OCI-LY1 (cell line): ENCODE results near the gene CA5A.

ENCODE experiments used
- H2AFZ ChIP-seq: fragments of 200-600 bp; sonication (generic), shearing (Covaris generic); 2 replicates; pipeline ENCODE4 v1.6.0; 2014; ENCODE audit warnings: antibody characterized with exemption, mild to moderate bottlenecking, low read length
- H3F3A ChIP-seq: fragments of 200-600 bp; sonication (generic), shearing (Covaris generic); 2 replicates; pipeline ENCODE4 v1.6.0; 2014; ENCODE audit warnings: mild to moderate bottlenecking, antibody characterized with exemption, low read length, moderate library complexity; ENCODE audit not compliant: insufficient read depth
- H3K27ac ChIP-seq: fragments of 200-600 bp; sonication (generic); 2 replicates; pipeline ENCODE4 v1.5.1; 2014; ENCODE audit warnings: low read length, mixed run types, mild to moderate bottlenecking, low read depth; ENCODE audit not compliant: poor library complexity, severe bottlenecking
- H3K27me3 ChIP-seq: fragments of 200-600 bp; sonication (generic); 2 replicates; pipeline ENCODE4 v1.6.0; 2014; ENCODE audit warnings: antibody characterized with exemption, mild to moderate bottlenecking, low read length, moderate library complexity; ENCODE audit not compliant: insufficient read depth
- H3K36me3 ChIP-seq: fragments of 200-600 bp; sonication (generic); 2 replicates; pipeline ENCODE4 v1.6.1; 2014; ENCODE audit warnings: mild to moderate bottlenecking, antibody characterized with exemption, low read length, moderate library complexity, mixed read lengths; ENCODE audit not compliant: insufficient read depth
- H3K4me1 ChIP-seq: fragments of 200-600 bp; sonication (generic); 2 replicates; pipeline ENCODE4 v1.5.1; 2014; ENCODE audit warnings: mild to moderate bottlenecking, low read length, moderate library complexity; ENCODE audit not compliant: insufficient read depth, severe bottlenecking
- H3K4me2 ChIP-seq: fragments of 200-600 bp; sonication (generic), shearing (Covaris generic); 2 replicates; pipeline ENCODE4 v1.6.1; 2014; ENCODE audit warnings: low read length
- H3K4me3 ChIP-seq: fragments of 200-600 bp; sonication (generic); 2 replicates; pipeline ENCODE4 v1.5.1; 2014; ENCODE audit warnings: low read length, low read depth, mild to moderate bottlenecking, mixed read lengths; ENCODE audit not compliant: poor library complexity, severe bottlenecking
- H3K79me2 ChIP-seq: fragments of 200-600 bp; shearing (Covaris generic); 2 replicates; pipeline ENCODE4 v1.6.1; 2016; ENCODE audit warnings: mixed run types, low read length, mixed read lengths; ENCODE audit not compliant: insufficient read depth
- H3K9ac ChIP-seq: fragments of 200-600 bp; sonication (generic), shearing (Covaris generic); 2 replicates; pipeline ENCODE4 v1.6.1; 2014; ENCODE audit warnings: mild to moderate bottlenecking, low read length, mixed read lengths
- H3K9me2 ChIP-seq: fragments of 200-600 bp; sonication (generic), shearing (Covaris generic); 2 replicates; pipeline ENCODE4 v1.6.1; 2014; ENCODE audit warnings: low read depth, mild to moderate bottlenecking, low read length, mixed read lengths
- H3K9me3 ChIP-seq: fragments of 200-600 bp; shearing (Covaris generic); 2 replicates; pipeline ENCODE4 v1.6.1; 2014; ENCODE audit warnings: low read length, mixed read lengths
- H4K20me1 ChIP-seq: fragments of 200-600 bp; sonication (generic), shearing (Covaris generic); 2 replicates; pipeline ENCODE4 v1.6.0; 2016; ENCODE audit warnings: mild to moderate bottlenecking, low read length; ENCODE audit not compliant: insufficient read depth
- EZH2 ChIP-seq: fragments of 200-600 bp; sonication (generic), shearing (Covaris generic); IDR thresholded peaks from 2 replicates; pipeline ENCODE4 v1.8.0; 2017; ENCODE audit warnings: borderline replicate concordance, mixed run types, mild to moderate bottlenecking, antibody characterized with exemption, low read length, moderate library complexity, mixed read lengths
- TF ChIP-seq, protein P1 (sequence below): fragments of 200-600 bp; sonication (generic), shearing (Covaris generic); IDR thresholded peaks from 2 replicates; pipeline ENCODE4 v1.5.1; 2017; ENCODE audit warnings: mild to moderate bottlenecking, antibody characterized with exemption, low read length, moderate library complexity, mixed read lengths

Gene CA5A

DNA sequence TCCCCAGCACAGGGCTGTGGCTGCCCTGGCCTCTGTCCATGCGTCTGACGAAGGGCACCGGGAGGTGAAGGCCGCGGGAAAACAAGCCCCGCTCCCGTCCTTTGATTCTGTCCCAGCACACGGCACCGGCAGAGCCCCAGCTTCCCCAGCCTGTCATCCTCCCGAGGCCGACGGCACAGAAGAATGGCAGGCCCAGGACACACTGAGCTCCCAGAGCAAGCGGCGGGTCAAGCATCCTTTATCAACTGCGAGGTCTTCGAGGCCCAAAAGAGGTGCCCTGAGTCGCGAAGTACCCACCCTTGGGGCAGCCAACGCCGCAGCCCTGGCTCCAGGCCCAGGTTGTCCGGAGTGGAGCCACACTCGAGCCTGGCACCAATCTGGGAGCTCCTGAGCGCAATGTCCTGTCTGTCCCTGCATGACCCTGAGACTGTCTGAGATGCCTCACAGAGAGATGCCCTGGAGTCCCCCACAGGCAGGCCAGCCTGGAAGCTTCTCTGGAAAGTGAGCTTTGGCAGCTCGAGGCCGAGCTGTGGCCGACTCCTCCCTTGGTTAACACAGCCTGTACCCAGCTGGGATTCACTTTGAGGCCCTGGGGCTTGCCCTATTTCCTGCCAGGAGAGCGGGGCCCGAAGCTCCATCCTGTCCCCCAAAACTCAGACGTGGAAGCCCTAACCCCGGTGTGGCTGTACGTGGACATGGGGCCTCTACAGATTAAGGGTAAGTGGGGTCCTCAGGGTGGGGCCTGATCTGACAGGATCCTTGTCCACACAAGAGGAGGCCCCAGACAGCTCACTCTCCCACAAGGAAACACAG, 90.3 kb downstream of the CA5A start:
- TF ChIP-seq, protein P1, sequence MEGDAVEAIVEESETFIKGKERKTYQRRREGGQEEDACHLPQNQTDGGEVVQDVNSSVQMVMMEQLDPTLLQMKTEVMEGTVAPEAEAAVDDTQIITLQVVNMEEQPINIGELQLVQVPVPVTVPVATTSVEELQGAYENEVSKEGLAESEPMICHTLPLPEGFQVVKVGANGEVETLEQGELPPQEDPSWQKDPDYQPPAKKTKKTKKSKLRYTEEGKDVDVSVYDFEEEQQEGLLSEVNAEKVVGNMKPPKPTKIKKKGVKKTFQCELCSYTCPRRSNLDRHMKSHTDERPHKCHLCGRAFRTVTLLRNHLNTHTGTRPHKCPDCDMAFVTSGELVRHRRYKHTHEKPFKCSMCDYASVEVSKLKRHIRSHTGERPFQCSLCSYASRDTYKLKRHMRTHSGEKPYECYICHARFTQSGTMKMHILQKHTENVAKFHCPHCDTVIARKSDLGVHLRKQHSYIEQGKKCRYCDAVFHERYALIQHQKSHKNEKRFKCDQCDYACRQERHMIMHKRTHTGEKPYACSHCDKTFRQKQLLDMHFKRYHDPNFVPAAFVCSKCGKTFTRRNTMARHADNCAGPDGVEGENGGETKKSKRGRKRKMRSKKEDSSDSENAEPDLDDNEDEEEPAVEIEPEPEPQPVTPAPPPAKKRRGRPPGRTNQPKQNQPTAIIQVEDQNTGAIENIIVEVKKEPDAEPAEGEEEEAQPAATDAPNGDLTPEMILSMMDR = no peak
- TF ChIP-seq EZH2 = no peak
- no peaks in the 10 kb centered on the region for H3K9me2 ChIP-seq
- no peaks in the 10 kb centered on the region for H3K9me3 ChIP-seq
- H4K20me1 ChIP-seq = no peaks in the 10 kb centered on the region
- H3F3A ChIP-seq = no peaks in the 10 kb centered on the region
- 0 out of 2 replicates have a peak, but pooled peaks cover 12% of the 10 kb centered on the region for H3K79me2 ChIP-seq
- H3K27me3 ChIP-seq = no peaks in the 10 kb centered on the region
- H3K27ac ChIP-seq = no peak overlapping the region
- H3K9ac ChIP-seq = no peak overlapping the region
- no peak overlapping the region for H3K4me2 ChIP-seq
- no peak overlapping the region for H3K4me3 ChIP-seq
- peaks cover 27% of the 10 kb centered on the region for H3K4me1 ChIP-seq
- H3K36me3 ChIP-seq = peaks cover 94% of the 10 kb centered on the region
- no peak overlapping the region for H2AFZ ChIP-seq

DNA sequence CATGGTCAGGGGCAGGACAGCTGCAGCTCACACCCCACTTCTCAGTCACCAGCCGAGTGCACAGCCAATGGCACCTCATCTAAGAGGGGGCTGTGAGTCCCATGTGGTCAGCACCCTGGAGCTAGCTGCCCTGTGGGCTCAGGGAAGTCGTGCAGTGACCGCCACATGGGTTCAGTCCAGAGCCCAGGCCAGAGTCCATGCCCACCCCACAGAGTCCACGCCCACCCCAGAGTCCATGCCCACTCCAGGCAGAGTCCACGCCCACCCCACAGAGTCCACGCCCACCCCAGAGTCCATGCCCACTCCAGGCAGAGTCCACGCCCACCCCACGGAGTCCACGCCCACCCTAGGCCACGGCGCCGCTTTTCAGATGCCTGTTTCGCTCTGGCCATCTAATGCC, 91.1 kb downstream of the CA5A start:
- no peaks in the 10 kb centered on the region for H3K9me2 ChIP-seq
- no peaks in the 10 kb centered on the region for H4K20me1 ChIP-seq
- no peaks in the 10 kb centered on the region for H3K27me3 ChIP-seq
- no peak overlapping the region for H3K4me2 ChIP-seq
- no peak overlapping the region for H2AFZ ChIP-seq
- peaks cover 94% of the 10 kb centered on the region for H3K36me3 ChIP-seq
- no peaks in the 10 kb centered on the region for H3K9me3 ChIP-seq
- no peaks in the 10 kb centered on the region for H3F3A ChIP-seq
- peaks cover 19% of the 10 kb centered on the region for H3K4me1 ChIP-seq
- H3K9ac ChIP-seq = no peak overlapping the region
- H3K4me3 ChIP-seq = no peak overlapping the region
- no peak for TF ChIP-seq EZH2
- H3K79me2 ChIP-seq = 0 out of 2 replicates have a peak, but pooled peaks cover 12% of the 10 kb centered on the region
- H3K27ac ChIP-seq = no peak overlapping the region

DNA sequence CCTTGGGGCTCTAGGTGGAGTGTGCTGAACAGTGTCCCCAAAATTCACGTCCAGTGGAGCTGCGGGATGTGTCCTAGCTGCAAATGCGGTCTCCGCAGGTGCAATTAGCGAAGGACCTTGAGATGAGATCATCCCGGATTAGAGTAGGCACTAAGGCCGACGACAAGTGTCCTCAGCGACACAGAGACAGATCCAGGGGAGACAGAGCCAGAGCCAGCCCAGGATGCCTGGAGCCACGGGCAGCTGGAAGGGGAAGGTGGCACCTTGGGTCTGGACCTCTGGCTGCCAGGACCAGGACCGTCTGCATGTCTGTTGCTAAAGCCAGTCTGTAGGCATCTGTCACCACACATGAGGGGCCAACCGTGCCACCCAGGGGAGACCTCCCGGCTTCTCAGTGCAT, 91.5 kb downstream of the CA5A start:
- Histone ChIP-seq H3K4me2 (no peak overlapping the region), H3K9ac (no peak overlapping the region), H3K4me1 (peaks cover 16% of the 10 kb centered on the region), H3K9me2 (no peaks in the 10 kb centered on the region), H3K4me3 (no peak overlapping the region), H3K79me2 (0 out of 2 replicates have a peak, but pooled peaks cover 12% of the 10 kb centered on the region), H3K9me3 (no peaks in the 10 kb centered on the region), H2AFZ (no peak overlapping the region), H3K27ac (no peak overlapping the region), H3F3A (no peaks in the 10 kb centered on the region), H3K36me3 (peaks cover 94% of the 10 kb centered on the region), H4K20me1 (no peaks in the 10 kb centered on the region), H3K27me3 (no peaks in the 10 kb centered on the region)
- no peak for TF ChIP-seq EZH2
- TF ChIP-seq, protein P1 = no peak
